Measurements from ENCODE around the gene HOXC5. TPM values are rescaled to one million over a fixed set of nuclear protein-coding genes. Genes with fewer than 3 reads are reported as not detected.
A peak's percentile ranks its signal among the peaks of the same experiment; 100 is the strongest.

Gene HOXC5
- total and polyA plus RNA-seq, 8 donors = 0.25 to 1.3 TPM; not detected in 6

- Histone ChIP-seq H3K36me3 (no peaks in the 10 kb centered on the region), H3K27ac (no peak overlapping the region), H3K4me3 (peak overlapping the region; percentile 42 to 56 (median 54)), H3K9me3 (no peaks in the 10 kb centered on the region), H3K27me3 (peaks cover 76 to 100% (median 100%) of the 10 kb centered on the region in 3 donors), H3K4me1 (peaks cover 33 to 58% (median 52%) of the 10 kb centered on the region in 4 donors)
- DNase-seq = no peak
- TF ChIP-seq POLR2AphosphoS5 (IDR thresholded peaks at IDR 0.05) (no peak), EP300 (IDR thresholded peaks at IDR 0.05) (no peak), POLR2A (IDR thresholded peaks at IDR 0.05) (no peak)
- TF ChIP-seq, protein P1, sequence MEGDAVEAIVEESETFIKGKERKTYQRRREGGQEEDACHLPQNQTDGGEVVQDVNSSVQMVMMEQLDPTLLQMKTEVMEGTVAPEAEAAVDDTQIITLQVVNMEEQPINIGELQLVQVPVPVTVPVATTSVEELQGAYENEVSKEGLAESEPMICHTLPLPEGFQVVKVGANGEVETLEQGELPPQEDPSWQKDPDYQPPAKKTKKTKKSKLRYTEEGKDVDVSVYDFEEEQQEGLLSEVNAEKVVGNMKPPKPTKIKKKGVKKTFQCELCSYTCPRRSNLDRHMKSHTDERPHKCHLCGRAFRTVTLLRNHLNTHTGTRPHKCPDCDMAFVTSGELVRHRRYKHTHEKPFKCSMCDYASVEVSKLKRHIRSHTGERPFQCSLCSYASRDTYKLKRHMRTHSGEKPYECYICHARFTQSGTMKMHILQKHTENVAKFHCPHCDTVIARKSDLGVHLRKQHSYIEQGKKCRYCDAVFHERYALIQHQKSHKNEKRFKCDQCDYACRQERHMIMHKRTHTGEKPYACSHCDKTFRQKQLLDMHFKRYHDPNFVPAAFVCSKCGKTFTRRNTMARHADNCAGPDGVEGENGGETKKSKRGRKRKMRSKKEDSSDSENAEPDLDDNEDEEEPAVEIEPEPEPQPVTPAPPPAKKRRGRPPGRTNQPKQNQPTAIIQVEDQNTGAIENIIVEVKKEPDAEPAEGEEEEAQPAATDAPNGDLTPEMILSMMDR (IDR thresholded peaks at IDR 0.05) = no peak
- 34 to 38% (median 35%) methylated on average over 24 to 29 of the region's 29 CpGs for WGBS, 5 donors
- intact Hi-C loops (cut with DNase I; ENCODE audit: low total_unique reads) = no loop called here
Observed at GRCh38 chr12:53996240-53997203, 36.3 kb upstream of the HOXC5 start.

GRCh38 chr12:53997204-53998109 is 35.4 kb upstream of the HOXC5 start:
- Histone ChIP-seq H3K9me3 (no peaks in the 10 kb centered on the region), H3K4me1 (peaks cover 33 to 58% (median 52%) of the 10 kb centered on the region in 4 donors), H3K27ac (no peak overlapping the region), H3K27me3 (peaks cover 72 to 100% (median 100%) of the 10 kb centered on the region in 3 donors), H3K36me3 (no peaks in the 10 kb centered on the region), H3K4me3 (no peak overlapping the region)
- intact Hi-C loops (cut with DNase I; ENCODE audit: low total_unique reads) = no loop called here
- no peak for DNase-seq
- TF ChIP-seq EP300 (IDR thresholded peaks at IDR 0.05) (no peak), POLR2A (IDR thresholded peaks at IDR 0.05) (no peak), POLR2AphosphoS5 (IDR thresholded peaks at IDR 0.05) (no peak)
- TF ChIP-seq, protein P1 (IDR thresholded peaks at IDR 0.05) = no peak
- 10 to 17% (median 12%) methylated on average over 32 to 35 of the region's 35 CpGs for WGBS, 5 donors

DNA sequence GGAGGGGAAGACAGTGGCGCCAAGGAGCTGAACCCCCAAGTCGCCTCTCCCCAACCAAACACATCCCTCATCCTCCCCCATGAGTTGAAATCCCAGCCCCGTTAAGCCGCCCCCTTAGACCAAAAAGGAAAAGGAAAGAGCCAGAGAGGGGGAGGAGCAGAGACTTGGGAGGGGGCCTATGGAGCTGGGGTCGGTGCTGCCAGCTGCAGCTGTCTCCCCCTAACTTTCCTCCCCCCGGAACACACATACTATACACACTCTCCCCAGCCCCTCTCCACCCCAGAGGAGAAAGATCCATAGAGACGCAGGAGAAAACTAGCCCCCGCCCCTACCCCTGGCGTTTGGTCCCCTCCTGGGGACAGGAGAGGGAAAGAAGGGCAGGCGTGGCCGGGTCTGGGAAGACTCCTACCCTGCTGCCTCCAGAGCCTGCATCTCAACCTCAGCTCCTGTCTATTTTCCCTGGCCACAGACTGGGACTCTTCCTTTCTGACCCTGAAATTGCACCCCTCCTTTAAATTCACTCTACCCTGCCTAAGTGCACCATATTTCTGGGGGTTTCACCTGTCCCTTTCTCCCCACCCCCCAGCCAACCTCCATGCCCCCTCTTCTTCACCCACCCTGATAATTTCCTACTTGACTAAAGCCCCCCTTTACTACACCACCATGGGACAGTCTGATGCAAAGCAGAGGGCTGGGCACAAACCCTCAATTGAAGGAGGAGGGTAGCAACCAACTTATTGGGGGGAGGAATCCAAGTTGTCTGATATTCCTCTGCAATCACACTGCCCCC is 34.5 kb upstream of the HOXC5 start:
- H3K27ac ChIP-seq = no peak overlapping the region
- no peak for TF ChIP-seq POLR2AphosphoS5 (IDR thresholded peaks at IDR 0.05)
- no peak for TF ChIP-seq POLR2A (IDR thresholded peaks at IDR 0.05)
- no peak for TF ChIP-seq EP300 (IDR thresholded peaks at IDR 0.05)
- TF ChIP-seq, protein P1 (IDR thresholded peaks at IDR 0.05) = no peak
- intact Hi-C loops (cut with DNase I; ENCODE audit: low total_unique reads) = no loop called here
- no peaks in the 10 kb centered on the region for H3K9me3 ChIP-seq
- no peaks in the 10 kb centered on the region for H3K36me3 ChIP-seq
- peaks cover 33 to 58% (median 52%) of the 10 kb centered on the region in 4 donors for H3K4me1 ChIP-seq
- WGBS, 5 donors = 6 to 13% (median 8%) methylated on average over 11 of the region's 11 CpGs
- no peak overlapping the region for H3K4me3 ChIP-seq
- DNase-seq = no peak
- H3K27me3 ChIP-seq = peaks cover 69 to 100% (median 100%) of the 10 kb centered on the region in 3 donors
